HuH-7.5 (cell line): ENCODE measurements around the gene SP6.

Experiments used
- DNase-seq: peaks from one replicate; pipeline ENCODE4 v3.0.0; 2011; ENCODE audit warnings: low spot score

The SP6 gene

DNA sequence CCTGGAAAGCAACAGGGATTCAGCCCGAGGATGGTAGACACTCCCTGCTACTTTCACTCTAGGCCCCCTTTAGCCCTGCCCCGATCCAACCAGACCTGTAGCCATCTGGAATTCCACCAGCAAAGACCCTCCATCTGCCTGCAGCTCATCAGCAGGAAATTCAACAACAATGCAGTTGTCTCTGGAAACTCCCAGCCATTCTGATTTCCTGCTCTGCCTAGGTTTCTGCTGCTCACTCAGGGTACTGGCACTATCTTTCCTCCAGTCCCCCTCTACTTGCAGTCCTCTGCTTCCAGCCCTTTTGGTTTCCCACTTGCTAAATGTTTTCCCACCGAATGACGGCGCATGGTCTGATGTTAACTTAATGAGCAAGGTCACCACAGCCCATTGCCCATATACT, 2.7 kb upstream of the SP6 start:
- no peak for DNase-seq

DNA sequence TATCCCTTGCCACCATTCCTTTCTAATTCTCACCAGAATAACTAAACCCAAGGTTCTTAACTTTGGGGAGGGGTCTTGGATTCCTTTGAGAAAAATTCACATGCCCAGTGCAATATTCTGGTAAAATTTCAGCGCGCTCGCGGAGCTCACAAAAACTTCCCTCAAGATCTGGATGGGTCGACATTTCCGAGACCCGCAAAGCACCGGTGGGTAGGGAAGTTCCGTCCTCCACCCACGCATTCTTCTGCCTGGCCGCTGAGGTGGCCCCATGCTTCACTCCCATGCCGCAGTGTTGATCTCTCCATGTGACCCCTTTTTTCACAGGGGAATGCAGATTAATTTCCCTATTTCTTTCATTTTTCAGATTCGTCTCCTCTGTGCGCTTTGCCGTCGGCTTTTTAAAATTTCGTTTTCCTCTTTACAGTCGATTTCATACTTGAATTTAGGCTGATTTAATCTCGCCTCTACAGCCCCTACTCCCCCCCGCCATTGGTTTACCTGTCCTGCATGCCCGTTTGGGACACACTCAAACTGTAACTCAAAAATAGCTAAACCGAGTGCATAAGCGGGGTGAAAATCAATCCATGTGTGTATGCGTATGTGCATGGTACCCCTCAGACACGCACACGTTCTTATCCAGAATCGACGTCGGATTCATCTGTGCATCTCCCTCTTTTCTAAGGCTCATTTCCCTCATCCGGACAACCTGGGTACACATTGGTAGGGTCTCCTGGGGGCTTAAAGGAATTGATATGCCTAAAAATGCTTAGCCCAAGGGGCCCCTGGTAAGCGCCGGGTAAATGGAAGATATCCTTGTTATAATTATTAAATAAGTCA, 1.4 kb upstream of the SP6 start:
- no peak for DNase-seq

DNA sequence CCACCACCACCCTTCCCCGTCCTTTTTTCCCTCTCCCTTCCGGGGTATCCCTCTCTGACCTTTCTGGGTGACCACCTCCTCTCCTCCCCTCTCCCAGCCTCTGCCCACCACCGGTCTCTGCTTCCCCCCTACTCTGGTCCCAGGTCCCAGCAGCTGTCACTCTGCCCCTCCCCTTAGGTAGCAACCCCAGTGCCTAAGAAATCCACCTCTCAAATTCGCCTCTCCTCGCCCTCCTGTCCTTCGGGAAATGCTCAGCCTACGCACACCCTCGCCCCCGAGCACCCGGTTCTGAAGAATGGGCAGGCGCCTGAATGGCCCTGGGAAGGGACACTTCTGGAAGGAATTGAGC, 775 bp upstream of the SP6 start:
- DNase-seq: no peak

DNA sequence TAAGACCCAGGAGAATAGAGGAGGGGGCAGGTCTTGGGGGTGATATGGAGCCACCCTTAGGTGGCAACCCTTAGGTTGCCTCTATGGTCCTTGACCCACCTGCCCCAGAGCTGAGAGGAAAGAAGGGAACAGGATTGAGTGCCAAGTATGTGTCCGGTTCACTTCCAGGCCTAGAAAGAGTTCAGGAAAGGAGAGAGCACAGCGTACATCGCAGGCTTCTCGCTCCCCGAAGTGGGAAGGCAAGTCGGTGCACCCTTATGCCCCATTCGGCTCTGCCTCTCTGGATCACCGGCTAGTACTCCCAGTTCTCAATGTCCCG, 631 bp downstream of the SP6 start:
- DNase-seq: no peak

DNA sequence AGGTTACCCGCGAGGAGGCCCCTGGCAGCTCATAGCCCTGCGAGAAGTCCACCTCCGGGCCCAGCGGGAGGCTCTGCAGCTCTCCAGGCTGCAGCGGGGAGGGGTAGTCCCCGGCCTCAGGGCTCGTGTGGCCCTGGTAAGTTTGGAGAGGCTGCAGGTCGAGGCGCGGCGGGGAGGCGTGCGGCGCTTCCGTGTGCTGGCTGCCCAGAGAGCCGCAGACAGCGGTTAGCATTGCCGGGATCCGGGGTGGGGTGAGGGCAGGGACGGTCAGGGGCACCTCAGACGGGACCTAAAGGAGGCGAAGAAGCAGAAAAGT, 2.8 kb downstream of the SP6 start:
- no peak for DNase-seq

DNA sequence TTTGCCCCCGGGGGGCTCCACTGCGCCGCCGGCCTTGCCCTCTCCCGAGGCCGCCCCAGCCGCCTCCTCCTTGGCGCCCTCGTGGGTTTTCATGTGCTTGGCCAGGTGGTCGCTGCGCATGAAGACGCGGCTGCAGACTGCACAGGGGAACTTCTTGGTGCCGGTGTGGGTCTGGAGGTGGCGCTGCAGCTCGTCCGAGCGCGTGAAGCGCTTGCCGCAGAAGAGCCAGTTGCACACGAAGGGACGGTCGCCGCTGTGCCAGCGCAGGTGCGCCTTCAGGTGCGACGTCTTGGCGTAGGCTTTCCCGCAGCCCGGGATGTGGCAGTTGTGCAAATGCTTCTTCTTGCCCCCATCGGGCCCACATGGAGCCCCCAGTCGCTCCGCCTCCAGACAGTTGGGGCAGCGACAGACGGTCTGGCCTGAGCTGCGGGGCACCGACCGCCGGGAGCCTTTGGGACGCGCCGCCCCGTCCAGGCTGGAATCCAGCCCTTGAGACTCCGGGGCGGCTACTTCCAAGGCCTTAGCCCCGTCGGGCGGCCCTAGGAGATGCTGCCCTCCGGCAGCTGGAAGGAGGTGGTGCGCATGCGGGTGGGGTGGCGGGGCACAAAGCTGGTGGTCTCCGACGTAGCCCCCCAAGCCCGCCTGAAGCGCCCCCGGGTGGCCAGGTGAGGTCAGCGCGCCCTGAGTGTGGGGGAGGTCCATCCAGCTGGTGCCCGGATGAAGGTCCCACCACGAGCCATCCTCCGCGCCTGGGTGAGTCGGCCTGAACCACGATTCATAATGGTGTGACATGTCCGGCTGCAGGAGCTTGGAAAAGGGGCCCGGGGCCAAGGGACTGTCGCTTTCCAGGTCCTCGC, 3.4 kb downstream of the SP6 start:
- no peak for DNase-seq

DNA sequence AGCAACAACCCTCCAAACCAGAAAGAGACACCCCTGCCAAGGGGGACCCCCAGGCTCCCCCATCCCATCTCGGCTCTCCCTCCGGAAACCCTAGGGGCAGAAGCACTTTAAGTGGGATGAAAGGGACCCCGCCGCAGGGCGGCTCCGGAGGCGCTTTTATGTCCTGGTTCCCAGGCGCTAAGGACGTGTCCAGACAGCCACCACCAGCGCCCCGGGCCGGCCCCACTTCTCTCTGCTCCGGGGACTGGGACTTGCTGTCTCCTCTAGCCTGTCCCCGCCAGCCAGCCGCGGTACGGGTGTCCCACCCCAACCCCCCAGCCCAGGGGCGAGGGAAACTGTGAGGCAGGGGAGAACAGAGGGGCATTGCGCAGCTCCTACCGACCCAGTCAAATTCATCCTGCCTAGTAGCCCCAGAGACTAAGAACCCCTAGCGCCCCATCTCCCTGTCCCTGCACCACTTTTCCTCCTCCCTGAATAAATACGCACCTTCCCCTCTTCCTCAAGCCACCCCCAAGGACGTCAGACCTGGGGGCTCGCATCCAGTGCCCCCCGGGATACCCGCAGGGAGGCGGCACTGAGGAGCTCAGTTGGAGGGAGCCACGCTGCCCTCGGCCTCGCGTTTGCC, 4.1 kb downstream of the SP6 start:
- DNase-seq: no peak

DNA sequence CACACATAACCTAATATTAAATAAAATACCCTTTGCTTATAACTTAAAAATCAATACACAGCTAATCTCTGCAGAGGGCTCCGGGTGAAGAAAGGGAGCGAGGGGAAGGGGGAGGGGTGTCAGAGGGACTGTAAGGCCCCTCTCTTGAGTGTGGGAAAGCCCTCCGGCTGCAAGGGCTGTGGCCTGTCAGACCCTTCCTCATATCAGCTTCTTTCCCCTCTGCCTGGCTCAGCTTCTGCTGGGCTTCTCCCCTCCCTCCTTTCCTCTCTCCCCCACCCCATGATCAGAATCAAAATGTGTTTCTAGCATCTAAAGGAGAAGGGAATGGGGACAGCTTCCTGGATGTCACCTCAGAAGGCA, 5.3 kb downstream of the SP6 start:
- DNase-seq: no peak

DNA sequence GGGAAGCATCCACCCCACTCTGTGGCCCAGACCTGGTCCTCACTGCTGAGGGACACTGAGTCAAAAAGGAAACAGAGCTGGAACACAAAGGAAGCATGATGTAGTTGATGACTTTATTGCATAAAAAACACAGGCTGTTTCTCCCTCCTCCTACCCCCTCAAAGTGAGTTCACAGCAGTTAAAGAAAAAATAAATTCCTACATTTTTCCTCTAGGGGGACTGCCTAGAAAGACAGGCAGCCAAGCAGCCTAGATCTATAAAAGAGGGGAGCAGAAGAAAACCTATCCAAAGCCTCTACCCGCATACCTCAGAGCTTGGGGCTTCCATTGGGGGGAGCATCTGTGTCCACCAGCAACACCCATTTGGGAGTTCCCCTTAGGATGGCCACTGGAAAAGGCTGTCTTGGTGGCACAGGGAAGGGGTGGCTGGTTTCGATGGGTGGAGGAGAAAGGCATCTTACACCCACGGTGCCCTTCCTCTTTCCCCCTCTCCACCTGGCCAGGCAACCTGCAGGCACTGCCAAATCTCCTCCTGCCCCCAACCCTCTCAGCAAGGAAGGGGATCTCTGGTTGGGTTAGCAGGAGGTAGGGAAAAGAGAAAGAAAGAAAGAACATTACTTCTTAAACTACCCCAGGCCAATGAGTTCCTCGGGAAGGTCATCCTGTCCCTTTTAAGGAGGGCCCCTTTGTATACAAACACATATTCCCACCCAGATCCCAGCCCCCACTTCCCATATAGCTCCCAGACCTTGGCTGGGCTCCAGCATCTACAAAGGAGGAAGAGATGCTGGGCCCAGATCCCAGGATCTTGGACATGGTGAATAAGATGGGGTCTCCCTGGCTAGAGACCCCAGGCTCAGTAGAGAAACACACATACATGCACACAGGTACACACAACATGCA, 5.9 kb downstream of the SP6 start:
- DNase-seq: peak; percentile 66

DNA sequence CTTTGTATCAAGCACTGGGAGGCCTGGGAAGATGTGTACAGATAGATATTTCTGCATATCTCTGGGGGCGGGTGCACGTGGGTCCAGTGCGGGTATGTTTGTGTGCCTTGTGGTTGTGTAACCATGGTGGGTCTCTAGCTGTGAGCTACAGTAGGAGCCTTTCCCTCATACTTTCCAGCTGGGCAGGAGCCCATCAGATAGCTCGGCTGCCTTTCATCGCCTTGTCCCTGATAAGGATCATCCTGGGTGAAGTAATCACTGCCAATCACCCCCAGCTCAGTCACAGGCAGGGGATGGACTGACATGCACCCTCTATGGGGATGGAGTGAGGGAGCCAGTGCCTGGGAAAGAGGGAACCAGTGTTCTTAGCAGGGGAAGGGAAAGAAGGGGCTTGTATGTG, 6.7 kb downstream of the SP6 start:
- DNase-seq: no peak

DNA sequence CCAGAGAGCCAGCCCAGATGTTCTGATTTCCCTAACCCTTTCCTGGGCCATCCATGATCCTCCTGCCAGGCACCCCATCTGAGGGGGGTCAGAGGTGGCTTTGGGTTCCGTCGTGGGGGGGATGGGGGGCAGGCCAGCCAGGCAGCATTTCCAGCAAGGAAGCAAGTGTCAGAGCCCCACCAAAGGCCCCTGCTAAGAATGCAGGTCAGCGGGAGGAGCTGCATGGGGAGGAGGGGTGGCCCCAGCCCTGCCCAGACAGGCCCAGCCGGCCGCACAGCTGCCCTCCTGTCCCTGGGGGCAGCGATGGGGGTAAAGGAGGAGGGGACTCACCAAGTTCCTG, 7.6 kb downstream of the SP6 start:
- no peak for DNase-seq

DNA sequence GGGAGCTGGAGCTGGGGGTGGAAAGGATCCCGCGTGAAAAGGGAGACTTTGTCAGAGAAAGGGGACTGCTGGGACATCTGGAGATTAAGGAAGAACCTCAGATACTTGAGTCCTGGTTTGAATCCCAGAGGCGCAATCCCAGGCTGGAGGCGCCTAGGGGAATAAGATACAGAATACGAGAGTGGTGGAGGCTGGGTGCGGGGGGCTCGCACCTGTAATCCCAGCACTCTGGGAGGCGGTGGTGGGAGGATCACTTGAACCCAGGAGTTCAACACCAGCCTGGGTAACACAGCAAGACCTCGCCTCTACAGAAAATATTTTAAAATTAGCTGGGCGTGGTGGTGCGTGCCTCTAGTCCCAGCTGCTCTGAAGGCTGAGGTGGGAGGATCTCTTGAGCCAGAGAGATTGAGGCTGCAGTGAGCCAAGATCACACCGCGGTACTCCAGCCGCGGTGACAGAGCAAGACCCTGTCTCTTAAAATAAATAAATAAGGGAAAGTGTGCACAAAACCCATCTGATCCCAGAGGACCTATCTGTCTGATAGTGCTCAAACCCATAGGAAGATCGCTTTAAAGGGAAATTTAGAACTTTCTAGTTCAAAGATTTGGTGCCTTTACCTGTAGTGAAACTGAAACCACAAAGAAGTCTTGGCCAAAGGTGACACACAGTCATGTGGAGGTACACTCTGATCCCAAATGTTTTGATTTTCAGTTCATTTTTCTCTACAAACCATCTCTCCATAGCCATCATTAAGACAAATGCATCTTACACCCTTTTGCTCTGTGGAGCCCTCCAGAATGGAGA, 9.3 kb downstream of the SP6 start:
- no peak for DNase-seq

DNA sequence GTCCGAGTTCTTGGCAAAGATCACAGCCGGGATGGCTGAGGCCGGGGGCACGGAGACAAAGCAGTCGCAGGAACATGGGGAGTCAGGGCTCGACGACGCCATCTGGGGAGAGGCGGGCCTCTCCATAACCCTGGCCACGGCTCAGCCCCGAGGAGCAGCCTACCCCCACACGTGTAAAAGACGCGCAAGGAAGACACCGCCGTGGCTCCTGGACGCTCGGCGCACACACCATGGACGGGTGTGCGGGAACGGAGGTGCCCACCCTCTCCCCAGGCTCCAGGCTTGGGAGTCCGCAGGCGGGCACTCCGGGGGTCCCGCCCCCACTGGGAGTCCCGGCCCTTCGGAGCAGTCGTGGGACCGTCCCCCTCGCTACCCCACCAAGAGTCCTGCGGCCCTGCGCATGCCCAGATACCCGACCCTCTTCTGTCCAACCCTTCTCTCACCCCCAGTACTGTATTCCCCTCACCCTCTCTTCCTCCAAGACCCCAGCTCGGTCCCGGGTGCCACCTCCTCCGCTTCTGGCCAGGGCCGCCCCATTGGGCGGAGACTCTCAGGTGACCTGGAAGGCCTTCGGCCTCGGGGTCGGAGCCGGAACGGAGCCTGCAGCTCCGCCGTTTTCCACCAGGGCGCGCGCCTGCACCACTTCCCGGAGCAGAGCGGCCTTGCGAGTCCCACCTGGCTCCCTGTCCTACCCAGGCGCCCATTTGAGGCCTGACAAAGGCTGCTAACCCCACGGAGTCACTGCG, 10.0 kb downstream of the SP6 start, which contains the start of gene SCRN2:
TSS of gene SCRN2 (minus strand) at position 532 of the 746 bp plus-strand sequence. CDS start at position 102, 430 bp downstream.
- peak; percentile 90 for DNase-seq

DNA sequence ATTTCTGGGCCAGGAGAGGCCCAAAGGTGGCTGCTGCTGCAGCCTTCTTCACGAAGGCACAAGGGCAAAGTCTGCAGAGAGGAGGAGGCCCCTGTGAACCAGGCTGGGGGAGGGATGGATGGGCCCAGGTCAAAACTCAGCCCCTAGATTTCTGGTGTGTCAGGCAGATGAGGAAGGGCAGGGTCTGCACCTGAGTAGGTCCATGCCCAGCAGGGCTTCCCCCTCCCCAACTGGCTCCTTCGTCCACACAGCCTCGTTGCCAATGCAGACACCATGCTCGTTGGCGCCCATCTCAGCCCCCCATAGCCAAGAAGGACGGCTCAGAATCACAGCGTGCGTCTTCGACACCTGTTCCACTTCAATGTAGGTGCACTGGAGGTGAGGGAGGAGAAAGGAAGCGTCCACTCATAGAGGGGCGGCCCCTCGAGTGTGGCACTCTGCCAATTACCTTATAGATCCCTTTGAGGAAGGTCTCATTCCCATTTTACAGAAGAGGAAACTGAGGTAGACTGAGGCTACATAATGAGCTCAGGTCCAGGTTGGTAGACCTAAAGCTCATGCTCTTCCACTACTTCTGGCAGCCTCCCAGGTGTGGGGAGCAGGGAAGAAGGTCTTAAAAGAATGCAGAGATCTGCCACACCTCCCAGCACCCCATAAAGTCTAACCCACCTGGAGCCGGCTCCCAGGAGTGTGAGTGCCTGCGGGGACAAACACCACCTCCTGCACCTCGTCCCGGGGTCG, 10.8 kb downstream of the SP6 start:
- DNase-seq: no peak

DNA sequence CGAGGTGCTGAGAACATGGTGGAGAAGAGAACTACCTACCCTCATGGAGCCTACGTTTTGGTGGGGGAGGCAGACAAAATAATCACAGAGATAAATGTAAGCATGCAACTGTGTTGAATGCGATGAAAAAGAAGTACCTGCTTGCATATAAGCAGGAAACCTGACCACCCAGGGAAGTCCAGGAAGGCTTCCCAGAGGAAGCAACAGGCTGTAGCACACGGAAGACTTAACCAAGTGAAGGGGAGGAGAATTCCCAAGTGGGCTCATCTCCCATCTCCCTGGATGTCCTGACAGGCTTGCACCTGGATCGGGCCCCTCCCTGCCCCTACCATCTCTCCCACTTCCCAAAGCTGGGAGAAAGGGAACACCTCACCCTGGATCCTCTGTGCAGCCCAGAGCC, 11.9 kb downstream of the SP6 start:
- no peak for DNase-seq

DNA sequence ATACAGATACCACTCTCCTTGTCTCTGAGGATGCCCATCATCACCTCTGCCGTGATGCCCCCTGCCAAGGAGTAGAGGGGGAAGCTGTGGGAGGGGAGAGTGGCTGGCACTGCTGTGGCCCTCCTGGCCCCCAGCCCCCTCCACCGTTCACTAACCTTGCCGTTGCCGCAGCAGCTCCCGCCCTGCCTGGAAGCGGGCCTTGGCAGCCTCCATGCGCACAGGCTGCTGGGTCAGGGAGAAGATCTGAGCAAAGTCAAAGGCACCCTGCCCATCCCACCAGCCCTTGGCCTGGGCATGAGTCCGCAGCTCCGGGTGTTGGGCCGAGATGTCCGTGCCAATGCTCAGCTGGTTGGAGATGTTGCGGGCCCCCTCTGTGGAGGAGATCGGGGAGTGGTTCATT, 12.3 kb downstream of the SP6 start:
- DNase-seq: no peak

DNA sequence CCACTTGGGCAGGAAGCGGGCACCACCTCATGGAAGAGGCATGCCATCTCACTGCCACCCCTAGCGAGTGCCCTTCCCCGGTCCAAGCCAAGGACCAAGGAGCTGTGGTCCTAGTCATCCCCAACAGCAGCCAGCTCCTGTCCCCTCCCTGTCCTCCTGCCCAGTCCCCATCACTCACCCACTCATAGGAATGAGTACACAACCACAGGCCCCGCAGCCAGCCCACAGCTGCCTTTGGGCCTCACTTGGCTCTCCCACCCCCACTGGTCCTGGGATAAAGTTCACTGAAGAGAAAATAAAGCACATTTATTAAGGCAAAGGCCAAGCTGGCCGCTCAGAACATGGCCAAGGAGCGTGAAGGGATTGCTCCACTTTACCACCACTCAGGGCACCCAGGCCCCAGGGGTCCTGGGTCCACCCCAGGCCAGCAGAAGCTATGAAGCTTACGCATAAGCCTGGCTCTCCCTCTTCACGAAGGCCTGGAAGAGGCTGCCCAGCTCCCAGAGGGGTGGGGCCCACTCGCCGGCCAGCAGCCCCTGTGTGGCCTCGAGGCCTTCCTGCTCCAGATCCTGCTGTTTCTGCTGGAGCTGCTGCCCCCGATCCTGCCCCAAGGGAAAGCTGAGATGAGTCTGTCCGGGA, 13.4 kb downstream of the SP6 start:
- DNase-seq: no peak

DNA sequence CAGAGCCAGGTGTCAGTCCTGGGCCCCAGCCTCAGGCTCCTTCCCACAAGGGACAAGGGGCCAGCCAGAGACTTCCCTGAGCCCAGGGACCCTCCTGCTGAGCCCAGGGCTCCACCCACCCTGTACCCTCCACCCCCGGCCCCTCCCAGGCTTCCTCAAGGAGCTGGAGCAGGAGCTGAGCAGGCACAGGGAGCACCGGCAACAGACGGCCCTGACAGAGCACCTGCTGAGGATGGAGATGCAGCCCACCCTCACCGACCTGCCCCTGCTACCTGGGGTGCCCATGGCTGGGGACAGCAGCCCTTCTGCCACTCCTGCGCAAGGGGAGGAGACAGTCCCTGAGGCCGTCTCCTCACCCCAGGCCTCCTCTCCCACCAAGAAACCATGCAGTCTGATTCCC, 14.4 kb downstream of the SP6 start:
- no peak for DNase-seq

DNA sequence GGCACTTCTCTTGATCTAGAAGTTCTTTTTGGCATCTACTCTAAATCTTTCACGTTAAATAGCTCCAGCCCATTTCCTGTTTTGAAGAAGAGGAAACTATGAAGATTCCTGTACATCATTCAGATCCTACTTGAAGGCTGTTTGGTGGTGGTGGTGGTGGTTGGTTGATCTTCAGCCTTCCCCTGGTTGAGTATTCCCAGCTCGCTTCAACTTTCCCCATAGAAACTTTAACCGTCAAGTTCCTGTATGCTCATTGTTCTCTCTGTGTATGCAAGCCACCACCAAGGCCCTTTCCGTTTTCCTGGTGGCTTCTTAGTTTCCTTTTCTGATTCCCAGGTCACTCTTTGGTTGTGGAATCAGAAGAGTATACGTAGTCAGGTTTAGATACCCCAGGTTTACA, 16.2 kb downstream of the SP6 start:
- DNase-seq: no peak

DNA sequence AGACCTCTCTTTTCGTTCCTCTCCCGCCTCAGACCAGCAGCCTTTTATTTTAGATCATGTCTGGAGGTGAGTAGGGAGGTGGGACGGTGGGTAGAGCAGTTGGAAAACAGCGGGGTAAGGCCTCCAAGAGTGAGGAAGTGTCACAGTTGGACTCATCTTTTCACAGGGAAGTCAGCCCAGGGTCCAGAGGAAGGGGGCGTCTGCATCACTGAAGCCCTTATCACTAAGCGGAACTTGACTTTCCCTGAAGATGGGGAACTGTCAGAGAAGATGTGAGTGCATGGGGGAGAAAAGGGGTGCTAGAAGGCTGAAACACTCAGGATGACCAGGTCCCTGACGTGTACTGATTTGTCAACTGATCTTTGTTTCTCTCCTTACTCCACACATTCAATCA, 19.0 kb downstream of the SP6 start:
- DNase-seq: no peak
